Endothelial cell of umbilical vein (primary cell): ENCODE measurements around the gene MIER1. TPM values are rescaled to one million over a fixed set of nuclear protein-coding genes. Genes with fewer than 3 reads are reported as not detected.
"Not testable (repeated sequence)": the region's sequence is repeated elsewhere in the genome, so short reads cannot be mapped to it uniquely, and the experiment has no call there.

ENCODE experiments used
- BruUV-seq: library from RNA; stranded (reverse); fragments of 400-500 nt; replicated peaks from 2 replicates; lab custom pipeline; 2021; lab: Mats Ljungman, UMichigan
- CTCF ChIA-PET: fragments of 300-600, 350-600 bp; sonication (Branson Sonifier 250); formaldehyde crosslinking; loops from one replicate; lab custom pipeline; 2021; ENCODE audit warnings: antibody characterized with exemption, inconsistent platforms; lab: Charles Lee
- POLR2A ChIA-PET: fragments of 300-600, 350-600 bp; sonication (Branson Sonifier 250); formaldehyde crosslinking; loops from one replicate; lab custom pipeline; 2021; ENCODE audit warnings: antibody characterized with exemption, inconsistent platforms; lab: Charles Lee
- DNase-seq: peaks from one replicate; pipeline ENCODE4 v3.0.0-alpha.2; 2011; ENCODE audit warnings: low read depth, low spot score
- FAIRE-seq: peaks from 2 replicates; lab custom pipeline; 2011; peaks lifted over from hg19 to GRCh38; lab: Jason Lieb, UNC
- H2AFZ ChIP-seq: 2 replicates; pipeline ENCODE4 v1.6.0; 2012; ENCODE audit warnings: low read depth, low read length, control low read depth, inconsistent platforms
- H3K27ac ChIP-seq: 2 replicates; pipeline ENCODE4 v1.5.1; 2011; ENCODE audit warnings: low read depth, mild to moderate bottlenecking, control low read depth, low read length, moderate library complexity; ENCODE audit not compliant: insufficient read depth
- H3K27me3 ChIP-seq, 2 experiments: 2 replicates each; pipeline versions ENCODE4 v1.6.0 to v1.6.1; 2011; ENCODE audit warnings: low read length in 2 of 2, mixed read lengths in 1 of 2; ENCODE audit not compliant: control insufficient read depth in 2 of 2, insufficient read depth in 2 of 2
- H3K36me3 ChIP-seq, 2 experiments: 2 replicates in 1 of 2; 3 replicates in 1 of 2; pipeline ENCODE4 v1.5.1; 2011; ENCODE audit warnings: low read length in 2 of 2, mild to moderate bottlenecking in 1 of 2, moderate library complexity in 1 of 2; ENCODE audit not compliant: control insufficient read depth in 2 of 2, insufficient read depth in 2 of 2; ENCODE audit errors: extremely low read depth in 1 of 2
- H3K4me1 ChIP-seq: 3 replicates; pipeline ENCODE4 v1.5.1; 2011; ENCODE audit warnings: mild to moderate bottlenecking, low read length; ENCODE audit not compliant: control insufficient read depth, insufficient read depth; ENCODE audit errors: extremely low read depth
- H3K4me2 ChIP-seq: 2 replicates; pipeline ENCODE4 v1.6.1; 2011; ENCODE audit warnings: low read length, control low read depth, mixed read lengths; ENCODE audit not compliant: insufficient read depth
- H3K4me3 ChIP-seq, 3 experiments: fragments of 200-600 bp in 1 of 3; sonication (generic), shearing (Covaris generic) in 1 of 3; replicated peaks in 1 of 3; 2 replicates each; pipeline ENCODE4 v1.5.1; 2011 to 2016; ENCODE audit warnings: control low read depth in 3 of 3, low read length in 3 of 3, mild to moderate bottlenecking in 2 of 3, inconsistent platforms in 1 of 3, low read depth in 1 of 3, moderate library complexity in 1 of 3; ENCODE audit not compliant: insufficient read depth in 1 of 3
- H3K79me2 ChIP-seq: 2 replicates; pipeline ENCODE4 v1.6.0; 2012; ENCODE audit warnings: low read length, inconsistent platforms; ENCODE audit not compliant: control insufficient read depth, insufficient read depth
- H3K9ac ChIP-seq: replicated peaks from 2 replicates; pipeline ENCODE3; 2011; ENCODE audit warnings: low read length, control low read depth; ENCODE audit not compliant: insufficient read depth; ENCODE audit errors: extremely low read depth
- H3K9me1 ChIP-seq: replicated peaks from 3 replicates; pipeline ENCODE4 v1.6.0; 2011; ENCODE audit warnings: mild to moderate bottlenecking, low read length; ENCODE audit not compliant: control insufficient read depth, insufficient read depth; ENCODE audit errors: extremely low read depth
- H3K9me3 ChIP-seq: replicated peaks from 2 replicates; pipeline ENCODE4 v1.5.1; 2012; ENCODE audit warnings: low read length, inconsistent platforms; ENCODE audit not compliant: control insufficient read depth, insufficient read depth
- H4K20me1 ChIP-seq: replicated peaks from 2 replicates; pipeline ENCODE3; 2011; ENCODE audit warnings: mild to moderate bottlenecking, low read length; ENCODE audit not compliant: control insufficient read depth, insufficient read depth; ENCODE audit errors: extremely low read depth
- EZH2 ChIP-seq: IDR thresholded peaks from 2 replicates; pipeline ENCODE4 v1.6.1; 2012; ENCODE audit warnings: borderline replicate concordance, low read depth, mild to moderate bottlenecking, moderate library complexity, low read length, inconsistent platforms; ENCODE audit not compliant: severe bottlenecking
- FOS ChIP-seq: IDR thresholded peaks from 2 replicates; pipeline ENCODE4 v1.6.1; 2011; ENCODE audit warnings: mild to moderate bottlenecking, low read length, moderate library complexity, borderline replicate concordance; ENCODE audit not compliant: insufficient read depth
- GATA2 ChIP-seq: IDR thresholded peaks from 2 replicates; pipeline ENCODE4 v1.7.0; 2011; ENCODE audit warnings: low read depth, mild to moderate bottlenecking, moderate library complexity, mixed read lengths, low read length; ENCODE audit not compliant: insufficient read length, insufficient read depth
- JUN ChIP-seq: IDR thresholded peaks from 2 replicates; pipeline ENCODE4 v1.6.1; 2011; ENCODE audit warnings: borderline replicate concordance, low read depth; ENCODE audit not compliant: insufficient read length, insufficient read depth
- POLR2A ChIP-seq: IDR thresholded peaks from 2 replicates; pipeline ENCODE4 v1.6.1; 2012; ENCODE audit warnings: low read depth, mild to moderate bottlenecking, control low read depth, low read length
- dilution Hi-C: fragments of 300-500 bp; cut with MboI; formaldehyde crosslinking; loops from one replicate; pipeline ENCODE4 v1.15.0; 2019; ENCODE audit warnings: low sequenced_read_pairs; ENCODE audit not compliant: extremely low pct_ligation_motif_present
- intact Hi-C: fragments of 100-400 bp; cut with micrococcal nuclease; formaldehyde crosslinking; loops from one replicate; pipeline ENCODE4 v1.10.0; 2022
- polyA plus RNA-seq, 4 experiments: library from polyadenylated mRNA; depleted of rRNA in 3 of 4; stranded (reverse) in 3 of 4; unstranded in 1 of 4; fragments of >200 nt; gene quantifications; 2 replicates each; pipeline versions ENCODE4 v1.2.1 to v1.2.3, GENCODE V29; 2011 to 2012; ENCODE audit warnings: missing spikeins in 1 of 4
- total RNA-seq: library from RNA; stranded (reverse); gene quantifications from 2 replicates; pipeline ENCODE4 v1.2.3, GENCODE V29; 2021
- TF ChIP-seq, protein P1 (sequence below), 2 donors: IDR thresholded peaks; 1 replicate in 1 of 2; 2 replicates in 1 of 2; pipeline ENCODE4 v1.5.1; 2011; ENCODE audit warnings: low read length in 2 of 2, mild to moderate bottlenecking in 2 of 2, moderate library complexity in 2 of 2, control low read depth in 1 of 2, inconsistent platforms in 1 of 2, low read depth in 1 of 2; ENCODE audit not compliant: insufficient read depth in 1 of 2; ENCODE audit errors: extremely low read depth in 1 of 2

MIER1 gene
- total and polyA plus RNA-seq, 2 donors (not counting 3 experiments of a cell fraction or from before 2014, with no cell fraction given): 7.3 to 36.8 TPM

GRCh38 chr1:66957938-66958337 is 33.1 kb downstream of the MIER1 start:
- Histone ChIP-seq H3K27ac (no peak overlapping the region), H3K27me3 (no peaks in the 10 kb centered on the region), H3K4me3 (no peak overlapping the region), H3K4me2 (no peak overlapping the region), H3K9me3 (no peaks in the 10 kb centered on the region), H4K20me1 (peaks cover 5% of the 10 kb centered on the region), H3K79me2 (peaks cover 39% of the 10 kb centered on the region), H3K36me3 (peaks cover 0 to 14% of the 10 kb centered on the region in 2 experiments), H3K9me1 (no peaks in the 10 kb centered on the region), H2AFZ (no peak overlapping the region), H3K9ac (no peak overlapping the region), H3K4me1 (peaks cover 12% of the 10 kb centered on the region)
- CTCF ChIA-PET: interaction anchor here (0.9 kb wide), 1 partner anchor 16 kb away, joined by 3 read pairs; no protein-coding TSS in a partner anchor
- POLR2A ChIA-PET: interaction anchor here (0.6 kb wide), 1 partner anchor 96 kb away, joined by 3 read pairs; the partner anchor contains the start of gene SLC35D1
- no TSS peak for BruUV-seq
- dilution Hi-C loops: no loop called here
- FAIRE-seq (no peak), DNase-seq (no peak)
- TF ChIP-seq, protein P1, sequence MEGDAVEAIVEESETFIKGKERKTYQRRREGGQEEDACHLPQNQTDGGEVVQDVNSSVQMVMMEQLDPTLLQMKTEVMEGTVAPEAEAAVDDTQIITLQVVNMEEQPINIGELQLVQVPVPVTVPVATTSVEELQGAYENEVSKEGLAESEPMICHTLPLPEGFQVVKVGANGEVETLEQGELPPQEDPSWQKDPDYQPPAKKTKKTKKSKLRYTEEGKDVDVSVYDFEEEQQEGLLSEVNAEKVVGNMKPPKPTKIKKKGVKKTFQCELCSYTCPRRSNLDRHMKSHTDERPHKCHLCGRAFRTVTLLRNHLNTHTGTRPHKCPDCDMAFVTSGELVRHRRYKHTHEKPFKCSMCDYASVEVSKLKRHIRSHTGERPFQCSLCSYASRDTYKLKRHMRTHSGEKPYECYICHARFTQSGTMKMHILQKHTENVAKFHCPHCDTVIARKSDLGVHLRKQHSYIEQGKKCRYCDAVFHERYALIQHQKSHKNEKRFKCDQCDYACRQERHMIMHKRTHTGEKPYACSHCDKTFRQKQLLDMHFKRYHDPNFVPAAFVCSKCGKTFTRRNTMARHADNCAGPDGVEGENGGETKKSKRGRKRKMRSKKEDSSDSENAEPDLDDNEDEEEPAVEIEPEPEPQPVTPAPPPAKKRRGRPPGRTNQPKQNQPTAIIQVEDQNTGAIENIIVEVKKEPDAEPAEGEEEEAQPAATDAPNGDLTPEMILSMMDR (IDR thresholded peaks at IDR 0.05; ENCODE audit: extremely low read depth in 1 of 2, insufficient read depth in 1 of 2, low read depth in 1 of 2, low read length in 2 of 2): no peak
- no peak for TF ChIP-seq GATA2
- TF ChIP-seq FOS: no peak
- TF ChIP-seq POLR2A: no peak
- no peak for TF ChIP-seq JUN
- TF ChIP-seq EZH2: no peak
- intact Hi-C loops: no loop called here

- H3K9ac ChIP-seq, FAIRE-seq, H3K79me2 ChIP-seq, dilution Hi-C loops, BruUV-seq, POLR2A ChIA-PET, H4K20me1 ChIP-seq, H3K4me3 ChIP-seq, H3K9me3 ChIP-seq, DNase-seq, intact Hi-C loops, H3K27ac ChIP-seq, H3K4me1 ChIP-seq, H3K9me1 ChIP-seq, CTCF ChIA-PET, H2AFZ ChIP-seq, H3K27me3 ChIP-seq, H3K4me2 ChIP-seq: not testable (repeated sequence)
- H3K36me3 ChIP-seq: peaks cover 0 to 24% of the 10 kb centered on the region in 2 experiments
Measured at GRCh38 chr1:66966188-66966873, 41.5 kb downstream of the MIER1 start.
